IMR-90 (cell line): ENCODE results near the gene GPC5. TPM values are rescaled to one million over a fixed set of nuclear protein-coding genes. Genes with fewer than 3 reads are reported as not detected.

Experiments used
- ATAC-seq: fragments of 200-7000 bp; cut with Tn5 transposase; 2 replicates; pipeline ENCODE4 v1.9.1; 2020; ENCODE audit warnings: low read depth, mild to moderate bottlenecking, moderate library complexity
- BruUV-seq: library from RNA; stranded (reverse); fragments of 400-500 nt; replicated peaks from 2 replicates; lab custom pipeline; 2021; lab: Mats Ljungman, UMichigan
- CTCF ChIA-PET: fragments of 300-600 bp; formaldehyde crosslinking; extraction: SDS; loops from one replicate; lab custom pipeline; 2021; ENCODE audit warnings: antibody characterized with exemption; lab: Yijun Ruan, JAX
- POLR2A ChIA-PET: fragments of 300-600 bp; sonication (Branson Sonifier 250); formaldehyde crosslinking; loops from one replicate; lab custom pipeline; 2022; ENCODE audit warnings: antibody characterized with exemption; ENCODE audit not compliant: unreplicated experiment; lab: Charles Lee
- DNase-seq: peaks from one replicate; pipeline ENCODE4 v3.0.0; 2013
- H2AFZ ChIP-seq: replicated peaks from 2 replicates; pipeline ENCODE3; 2013; ENCODE audit warnings: low read length, mild to moderate bottlenecking; ENCODE audit not compliant: poor library complexity
- H2AK5ac ChIP-seq: 2 replicates; pipeline ENCODE4 v1.6.1; 2013; ENCODE audit warnings: low read depth, low read length, inconsistent platforms
- H2AK9ac ChIP-seq: replicated peaks from 2 replicates; pipeline ENCODE3; 2013; ENCODE audit warnings: mild to moderate bottlenecking, low read depth, low read length, moderate library complexity; ENCODE audit not compliant: poor library complexity
- H2BK120ac ChIP-seq: 2 replicates; pipeline ENCODE4 v1.6.1; 2013; ENCODE audit warnings: low read depth, low read length, inconsistent platforms
- H2BK15ac ChIP-seq: 3 replicates; pipeline ENCODE4 v1.6.1; 2013; ENCODE audit warnings: low read depth, low read length, inconsistent platforms
- H2BK20ac ChIP-seq: 2 replicates; pipeline ENCODE4 v1.6.1; 2013; ENCODE audit warnings: low read depth, mild to moderate bottlenecking, inconsistent platforms, low read length, moderate library complexity
- H2BK5ac ChIP-seq: 2 replicates; pipeline ENCODE4 v1.6.1; 2013; ENCODE audit warnings: mild to moderate bottlenecking, low read depth, low read length, inconsistent platforms; ENCODE audit not compliant: poor library complexity, severe bottlenecking
- H3K14ac ChIP-seq: replicated peaks from 2 replicates; pipeline ENCODE4 v1.6.1; 2013; ENCODE audit warnings: low read depth, low read length, inconsistent platforms
- H3K18ac ChIP-seq: 2 replicates; pipeline ENCODE4 v1.6.1; 2013; ENCODE audit warnings: low read depth, low read length, control low read depth
- H3K23ac ChIP-seq: 2 replicates; pipeline ENCODE4 v1.6.1; 2013; ENCODE audit warnings: low read depth, low read length, inconsistent platforms
- H3K27ac ChIP-seq: 2 replicates; pipeline ENCODE4 v1.5.1; 2013; ENCODE audit warnings: mild to moderate bottlenecking, control low read depth, low read length; ENCODE audit not compliant: insufficient read depth
- H3K27me3 ChIP-seq: 2 replicates; pipeline ENCODE4 v1.6.1; 2013; ENCODE audit warnings: low read length; ENCODE audit not compliant: control insufficient read depth, insufficient read depth
- H3K36me3 ChIP-seq: 2 replicates; pipeline ENCODE4 v1.6.1; 2013; ENCODE audit warnings: low read length, mixed read lengths; ENCODE audit not compliant: control insufficient read depth, insufficient read depth
- H3K4ac ChIP-seq: 2 replicates; pipeline ENCODE4 v1.6.1; 2013; ENCODE audit warnings: low read depth, low read length, inconsistent platforms
- H3K4me1 ChIP-seq: 2 replicates; pipeline ENCODE4 v1.6.1; 2013; ENCODE audit warnings: low read length, mixed read lengths; ENCODE audit not compliant: control insufficient read depth, insufficient read depth
- H3K4me2 ChIP-seq: 2 replicates; pipeline ENCODE4 v1.6.1; 2013; ENCODE audit warnings: low read depth, mild to moderate bottlenecking, control low read depth, low read length, moderate library complexity
- H3K4me3 ChIP-seq: 2 replicates; pipeline ENCODE4 v1.5.1; 2013; ENCODE audit warnings: low read depth, mild to moderate bottlenecking, control low read depth, low read length, moderate library complexity; ENCODE audit not compliant: insufficient read depth
- H3K56ac ChIP-seq: 2 replicates; pipeline ENCODE4 v1.6.1; 2013; ENCODE audit warnings: low read length, inconsistent platforms; ENCODE audit not compliant: insufficient read depth; ENCODE audit errors: extremely low read depth
- H3K79me1 ChIP-seq, 2 experiments: 2 replicates each; pipeline ENCODE4 v1.6.1; 2013; ENCODE audit warnings: low read length in 2 of 2, inconsistent platforms in 1 of 2, low read depth in 1 of 2
- H3K9ac ChIP-seq: 2 replicates; pipeline ENCODE4 v1.6.1; 2013; ENCODE audit warnings: low read depth, low read length, control low read depth
- H3K9me1 ChIP-seq: 2 replicates; pipeline ENCODE4 v1.6.1; 2013; ENCODE audit warnings: low read length, inconsistent platforms; ENCODE audit not compliant: insufficient read depth
- H3K9me3 ChIP-seq: 2 replicates; pipeline ENCODE4 v1.6.1; 2013; ENCODE audit warnings: low read length; ENCODE audit not compliant: control insufficient read depth, insufficient read depth
- H4K20me1 ChIP-seq: 2 replicates; pipeline ENCODE4 v1.6.1; 2013; ENCODE audit warnings: low read length, inconsistent platforms; ENCODE audit not compliant: insufficient read depth
- H4K5ac ChIP-seq: 2 replicates; pipeline ENCODE4 v1.6.1; 2013; ENCODE audit warnings: mild to moderate bottlenecking, low read depth, low read length, control low read depth
- H4K8ac ChIP-seq, 2 experiments: 2 replicates each; pipeline ENCODE4 v1.6.1; 2013; ENCODE audit warnings: low read depth in 2 of 2, low read length in 2 of 2, control low read depth in 1 of 2, inconsistent platforms in 1 of 2
- H4K91ac ChIP-seq: 2 replicates; pipeline ENCODE4 v1.6.1; 2013; ENCODE audit warnings: low read depth, low read length, inconsistent platforms; ENCODE audit not compliant: insufficient read depth
- BHLHE40 ChIP-seq: fragments of 150-350 bp; IDR thresholded peaks from 2 replicates; pipeline ENCODE4 v1.6.1; 2016; ENCODE audit warnings: mild to moderate bottlenecking, low read depth, low read length
- CEBPB ChIP-seq: IDR thresholded peaks from 2 replicates; pipeline ENCODE4 v1.6.1; 2012; ENCODE audit warnings: low read depth, low read length, improper control_type of control experiment
- CHD1 ChIP-seq: IDR thresholded peaks from 2 replicates; pipeline ENCODE4 v1.6.1; 2012; ENCODE audit warnings: low read depth, low read length, improper control_type of control experiment
- CTCF ChIP-seq: conservative IDR thresholded peaks from 2 replicates; pipeline ENCODE4 v1.5.1; 2012; ENCODE audit warnings: mild to moderate bottlenecking, low read depth, low read length, improper control_type of control experiment
- ELK1 ChIP-seq: fragments of 150-350 bp; IDR thresholded peaks from 2 replicates; pipeline ENCODE4 v1.6.1; 2016; ENCODE audit warnings: low read depth, mild to moderate bottlenecking, low read length, moderate library complexity, borderline replicate concordance
- FOS ChIP-seq: fragments of 150-350 bp; IDR thresholded peaks from 2 replicates; pipeline ENCODE4 v1.6.1; 2016; ENCODE audit warnings: low read depth, low read length
- MAFK ChIP-seq: IDR thresholded peaks from 2 replicates; pipeline ENCODE4 v1.6.1; 2012; ENCODE audit warnings: low read depth, low read length, improper control_type of control experiment
- MAZ ChIP-seq: IDR thresholded peaks from 2 replicates; pipeline ENCODE4 v1.6.1; 2012; ENCODE audit warnings: low read depth, mild to moderate bottlenecking, low read length, improper control_type of control experiment, moderate library complexity, borderline replicate concordance
- MXI1 ChIP-seq: IDR thresholded peaks from 2 replicates; pipeline ENCODE4 v1.6.1; 2012; ENCODE audit warnings: low read depth, mild to moderate bottlenecking, low read length, moderate library complexity, borderline replicate concordance
- NFE2L2 ChIP-seq: fragments of 150-350 bp; IDR thresholded peaks from 2 replicates; pipeline ENCODE4 v1.6.1; 2016; ENCODE audit warnings: low read depth, mild to moderate bottlenecking, low read length
- POLR2A ChIP-seq: IDR thresholded peaks from 2 replicates; pipeline ENCODE4 v1.6.1; 2012; ENCODE audit warnings: mild to moderate bottlenecking, low read depth, low read length
- RAD21 ChIP-seq: IDR thresholded peaks from 2 replicates; pipeline ENCODE4 v1.6.1; 2012; ENCODE audit warnings: low read length, improper control_type of control experiment
- RCOR1 ChIP-seq: IDR thresholded peaks from 2 replicates; pipeline ENCODE4 v1.6.1; 2012; ENCODE audit warnings: mild to moderate bottlenecking, low read length, improper control_type of control experiment; ENCODE audit not compliant: insufficient replicate concordance
- RFX5 ChIP-seq: IDR thresholded peaks from 2 replicates; pipeline ENCODE4 v1.8.0; 2012; ENCODE audit warnings: low read depth, mild to moderate bottlenecking, low read length, moderate library complexity
- SMC3 ChIP-seq: fragments of 150-350 bp; IDR thresholded peaks from 2 replicates; pipeline ENCODE4 v1.6.1; 2016; ENCODE audit warnings: low read depth, mild to moderate bottlenecking, antibody characterized with exemption, low read length, moderate library complexity
- WGBS, 2 experiments: methylation state at CpG; one replicate each; pipeline versions ENCODE4 v1.1.5 to v1.1.7; 2013; ENCODE audit warnings: missing lambda C conversion rate in 2 of 2; ENCODE audit not compliant: insufficient read length in 1 of 2; ENCODE audit errors: extremely low coverage in 2 of 2; 5-methylcytosine and 5-hydroxymethylcytosine counted together
- dilution Hi-C: fragments of 300-500 bp; cut with HindIII; formaldehyde crosslinking; loops from one replicate; pipeline ENCODE4 v1.14.3; 2018; ENCODE audit warnings: low sequenced_read_pairs; ENCODE audit not compliant: unreplicated experiment
- in situ Hi-C: fragments of 300-500 bp; cut with MboI; formaldehyde crosslinking; loops from 3 replicates; pipeline ENCODE4 v1.14.3; 2019; ENCODE audit warnings: low sequenced_read_pairs, inconsistent platforms, mixed read lengths
- intact Hi-C: fragments of 100-400 bp; cut with micrococcal nuclease; formaldehyde crosslinking; loops from 2 replicates; pipeline ENCODE4 v1.10.0; 2022
- polyA plus RNA-seq, 3 experiments: library from polyadenylated mRNA; depleted of rRNA; stranded (reverse); fragments of >200 nt; gene quantifications; 2 replicates each; pipeline ENCODE4 v1.2.3, GENCODE V29; 2012; ENCODE audit warnings: low replicate concordance in 1 of 3
- total RNA-seq: library from RNA; depleted of rRNA; stranded (reverse); fragments of >200 nt; gene quantifications from 2 replicates; pipeline ENCODE4 v1.2.3, GENCODE V29; 2012
- TF ChIP-seq, protein P1 (sequence below): fragments of 150-350 bp; IDR thresholded peaks from 2 replicates; pipeline ENCODE4 v1.6.1; 2017; ENCODE audit warnings: mild to moderate bottlenecking, antibody characterized with exemption, low read length, low read depth

Gene GPC5
- total and polyA plus RNA-seq, 2 of the 4 experiments (the other 2 are of a cell fraction), result 0.94 to 1.8 TPM

DNA sequence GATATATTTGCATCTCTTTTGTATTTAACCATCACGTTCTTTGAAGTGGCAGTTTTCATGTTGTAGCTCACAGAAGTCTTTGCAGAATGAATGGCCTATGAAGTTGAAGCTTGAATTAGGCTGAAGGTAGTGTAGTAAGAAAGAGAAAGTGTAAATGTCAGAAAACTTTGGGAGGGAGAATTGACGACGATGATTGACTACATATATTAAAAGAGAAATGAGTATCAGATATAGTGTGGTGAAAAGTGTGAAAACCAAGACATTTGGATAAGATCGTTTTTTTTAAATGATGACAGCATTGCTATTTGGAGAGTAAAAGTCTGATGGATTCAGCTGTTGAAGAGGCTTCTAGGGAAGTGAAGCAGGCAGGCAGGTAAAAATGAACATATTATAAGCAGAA lies 14.6 kb upstream of the GPC5 start:
- no peak overlapping the region for H2BK5ac ChIP-seq
- no peak overlapping the region for H2BK15ac ChIP-seq
- no peak overlapping the region for H3K56ac ChIP-seq
- no peak overlapping the region for H2AFZ ChIP-seq
- no peak overlapping the region for H2AK5ac ChIP-seq
- intact Hi-C loops, result no loop called here
- H3K9me1 ChIP-seq, result no peaks in the 10 kb centered on the region
- no peaks in the 10 kb centered on the region for H3K36me3 ChIP-seq
- no peak overlapping the region for H3K4me2 ChIP-seq
- H3K79me1 ChIP-seq, result no peaks in the 10 kb centered on the region
- ATAC-seq (no peak), DNase-seq (no peak)
- no peak overlapping the region for H3K23ac ChIP-seq
- no peak overlapping the region for H2BK120ac ChIP-seq
- H3K4ac ChIP-seq, result no peak overlapping the region
- H3K4me3 ChIP-seq, result no peak overlapping the region
- 0 out of 2 replicates have a peak, but pooled peaks cover 2% of the 10 kb centered on the region for H3K27me3 ChIP-seq
- POLR2A ChIA-PET, result no interaction called here
- no peaks in the 10 kb centered on the region for H3K9me3 ChIP-seq
- no peak overlapping the region for H4K5ac ChIP-seq
- H3K27ac ChIP-seq, result no peak overlapping the region
- no TSS peak for BruUV-seq
- H3K18ac ChIP-seq, result no peak overlapping the region
- TF ChIP-seq, protein P1, sequence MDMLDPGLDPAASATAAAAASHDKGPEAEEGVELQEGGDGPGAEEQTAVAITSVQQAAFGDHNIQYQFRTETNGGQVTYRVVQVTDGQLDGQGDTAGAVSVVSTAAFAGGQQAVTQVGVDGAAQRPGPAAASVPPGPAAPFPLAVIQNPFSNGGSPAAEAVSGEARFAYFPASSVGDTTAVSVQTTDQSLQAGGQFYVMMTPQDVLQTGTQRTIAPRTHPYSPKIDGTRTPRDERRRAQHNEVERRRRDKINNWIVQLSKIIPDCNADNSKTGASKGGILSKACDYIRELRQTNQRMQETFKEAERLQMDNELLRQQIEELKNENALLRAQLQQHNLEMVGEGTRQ, result no peak
- no peak for TF ChIP-seq BHLHE40
- TF ChIP-seq RCOR1, result no peak
- no peak for TF ChIP-seq RAD21
- TF ChIP-seq CEBPB, result no peak
- no peak for TF ChIP-seq CTCF
- TF ChIP-seq RFX5, result no peak
- no peak for TF ChIP-seq MXI1
- no peak for TF ChIP-seq FOS
- TF ChIP-seq MAFK, result no peak
- no peak for TF ChIP-seq NFE2L2
- no peak for TF ChIP-seq POLR2A
- TF ChIP-seq CHD1, result no peak
- no peak for TF ChIP-seq MAZ
- TF ChIP-seq ELK1, result no peak
- TF ChIP-seq SMC3, result no peak
- in situ Hi-C loops, result no loop called here
- WGBS, 2 experiments, result 69% methylated on average over 3 of the region's 4 CpGs; no CpG with 5 or more reads in 1 of the 2 experiments
- no peak overlapping the region for H4K91ac ChIP-seq
- CTCF ChIA-PET, result no interaction called here
- no peak overlapping the region for H2BK20ac ChIP-seq
- H3K4me1 ChIP-seq, result no peaks in the 10 kb centered on the region
- no peak overlapping the region for H2AK9ac ChIP-seq
- no peaks in the 10 kb centered on the region for H4K20me1 ChIP-seq
- no peak overlapping the region for H3K9ac ChIP-seq
- dilution Hi-C loops, result no loop called here
- no peak overlapping the region for H3K14ac ChIP-seq
- H4K8ac ChIP-seq, result no peak overlapping the region
